IPS-18c (cell line): Measurements from ENCODE around the gene DXO.
A peak's percentile ranks its signal among the peaks of the same experiment; 100 is the strongest.
"Not testable (repeated sequence)": the region's sequence is repeated elsewhere in the genome, so short reads cannot be mapped to it uniquely, and the experiment has no call there.

Source experiments
- H3K4me3 ChIP-seq: 2 replicates; pipeline ENCODE4 v1.7.0; 2013; ENCODE audit warnings: low read depth, mild to moderate bottlenecking, low read length, moderate library complexity; ENCODE audit not compliant: insufficient read depth
- H3K9me3 ChIP-seq: one replicate; pipeline ENCODE4 v1.6.1; 2013; ENCODE audit warnings: mild to moderate bottlenecking, low read length, moderate library complexity; ENCODE audit not compliant: control insufficient read depth, insufficient read depth

The DXO gene

DNA sequence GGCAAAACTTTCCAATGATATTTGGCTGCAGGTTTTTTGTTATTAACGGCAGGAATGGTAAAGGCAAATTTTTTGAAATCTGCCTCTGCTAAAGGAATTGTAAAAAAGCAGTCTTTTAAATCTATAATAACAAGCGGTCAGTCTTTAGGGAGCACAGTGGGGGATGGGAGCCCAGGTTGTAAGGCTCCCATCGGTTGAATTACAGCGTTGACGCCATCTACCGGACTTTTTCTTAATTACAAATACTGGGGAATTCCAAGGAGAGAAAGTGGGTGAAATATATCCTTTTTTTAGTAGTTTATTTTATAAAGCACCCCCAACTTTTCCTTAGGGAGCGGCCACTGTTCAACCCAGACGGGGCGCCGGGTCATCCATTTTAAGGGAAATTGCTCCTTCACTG, 17.4 kb upstream of the DXO start:
- H3K4me3 ChIP-seq, result not testable (repeated sequence)

DNA sequence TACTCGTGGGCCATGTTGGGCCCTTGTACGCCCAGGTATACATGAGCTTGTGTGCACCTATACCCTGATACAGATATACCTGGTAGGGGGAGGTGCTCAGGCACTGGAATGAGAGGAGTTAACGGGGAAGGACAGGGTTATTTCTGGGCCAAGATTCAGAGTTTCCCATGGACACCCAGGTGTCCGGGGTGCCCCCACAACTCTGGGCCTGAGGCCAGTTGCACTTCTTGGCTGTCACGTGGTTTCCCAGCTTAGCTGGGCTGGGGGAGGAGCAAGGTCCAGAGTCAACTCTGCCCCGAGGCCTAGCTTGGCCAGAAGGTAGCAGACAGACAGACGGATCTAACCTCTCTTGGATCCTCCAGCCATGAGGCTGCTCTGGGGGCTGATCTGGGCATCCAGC, 9.8 kb upstream of the DXO start, which contains the start of gene C4A:
C4A (plus strand) TSS at position 314 of the 400 bp plus-strand sequence; CDS start at position 365, 51 bp downstream.
- not testable (repeated sequence) for H3K4me3 ChIP-seq, H3K9me3 ChIP-seq

More for the DNA sequence above, 17.4 kb upstream of the DXO start:
- H3K9me3 ChIP-seq, result not testable (repeated sequence)

DNA sequence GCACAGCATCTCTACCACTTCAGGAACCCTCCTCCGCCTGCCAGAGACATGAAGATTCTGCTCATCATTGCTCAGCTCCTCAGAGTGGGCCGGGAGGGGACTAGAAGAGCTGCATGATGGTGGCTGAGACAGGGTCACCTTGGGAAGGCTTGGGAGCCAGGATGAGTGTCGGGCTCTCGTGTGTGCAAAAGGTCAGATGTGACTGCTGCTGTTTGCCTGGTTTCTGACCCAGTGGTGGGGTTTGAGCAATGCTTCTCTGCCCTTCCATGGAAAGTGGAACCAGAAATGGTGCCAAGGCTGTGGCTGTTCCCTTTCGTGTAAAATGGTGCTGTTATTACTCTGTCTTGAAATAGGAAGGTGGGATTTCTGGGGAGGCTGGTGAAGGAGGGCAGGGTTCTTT, 9.1 kb upstream of the DXO start:
- H3K9me3 ChIP-seq, result not testable (repeated sequence)

DNA sequence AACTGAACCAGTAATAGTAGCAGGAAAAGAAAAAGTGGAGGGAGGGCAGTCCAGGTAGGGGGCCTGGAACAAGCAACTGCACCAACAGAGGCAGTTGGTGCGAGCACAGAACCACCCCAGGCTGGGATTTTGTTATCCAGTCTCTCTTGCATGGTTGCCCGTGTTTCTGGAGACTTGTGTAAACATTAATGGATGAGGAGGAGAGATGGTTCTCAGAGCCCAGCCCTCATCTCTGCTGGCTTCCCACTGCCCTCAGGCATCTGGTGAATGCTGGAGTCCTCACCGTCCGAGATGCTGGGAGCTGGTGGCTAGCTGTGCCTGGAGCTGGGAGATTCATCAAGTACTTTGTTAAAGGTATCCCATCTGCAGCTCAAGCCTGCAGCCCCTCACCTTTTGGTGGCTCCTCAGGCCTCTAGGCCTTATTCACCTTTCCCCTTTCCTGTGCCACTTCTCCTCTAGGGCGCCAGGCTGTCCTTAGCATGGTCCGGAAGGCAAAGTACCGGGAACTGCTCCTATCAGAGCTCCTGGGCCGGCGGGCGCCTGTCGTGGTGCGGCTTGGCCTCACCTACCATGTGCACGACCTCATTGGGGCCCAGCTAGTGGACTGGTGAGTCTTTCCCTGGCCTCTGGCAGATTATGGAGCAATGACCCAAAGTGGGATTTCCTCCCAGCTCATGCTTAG, 8.4 kb upstream of the DXO start:
- not testable (repeated sequence) for H3K4me3 ChIP-seq

More for the DNA sequence above, 9.1 kb upstream of the DXO start:
- H3K4me3 ChIP-seq, result not testable (repeated sequence)

DNA sequence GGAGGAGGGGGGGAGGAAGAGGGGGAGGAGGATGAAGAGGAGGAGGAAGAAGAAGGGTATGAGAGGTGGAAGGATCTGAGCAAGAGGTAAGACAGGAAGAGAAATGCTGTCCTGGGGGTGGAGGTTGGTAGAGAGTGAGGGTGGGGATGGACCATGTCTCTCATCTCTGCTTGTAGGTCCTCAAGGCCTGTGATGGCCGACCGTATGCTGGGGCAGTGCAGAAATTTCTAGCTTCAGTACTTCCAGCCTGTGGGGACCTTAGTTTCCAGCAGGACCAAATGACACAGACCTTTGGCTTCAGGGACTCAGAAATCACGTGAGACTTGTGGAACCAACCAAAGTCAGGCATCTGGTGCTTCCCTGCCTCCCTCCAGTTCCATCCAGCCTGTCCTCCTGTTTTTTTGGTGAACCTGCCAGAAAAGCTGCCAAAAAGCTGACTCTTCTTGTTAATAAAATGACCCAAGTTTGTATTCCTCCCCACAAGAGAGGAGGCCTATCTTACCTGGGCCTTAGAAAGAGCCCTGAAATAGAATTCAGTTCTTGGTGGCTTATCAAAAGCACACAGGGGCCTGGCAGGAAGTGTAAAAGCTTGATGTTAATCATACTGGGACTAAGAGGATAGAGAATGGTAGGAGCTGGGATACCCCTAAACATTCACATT, 7.4 kb upstream of the DXO start:
- Histone ChIP-seq H3K4me3 (no peak overlapping the region), H3K9me3 (no peaks in the 10 kb centered on the region)

More for the DNA sequence above, 8.4 kb upstream of the DXO start:
- not testable (repeated sequence) for H3K9me3 ChIP-seq

DNA sequence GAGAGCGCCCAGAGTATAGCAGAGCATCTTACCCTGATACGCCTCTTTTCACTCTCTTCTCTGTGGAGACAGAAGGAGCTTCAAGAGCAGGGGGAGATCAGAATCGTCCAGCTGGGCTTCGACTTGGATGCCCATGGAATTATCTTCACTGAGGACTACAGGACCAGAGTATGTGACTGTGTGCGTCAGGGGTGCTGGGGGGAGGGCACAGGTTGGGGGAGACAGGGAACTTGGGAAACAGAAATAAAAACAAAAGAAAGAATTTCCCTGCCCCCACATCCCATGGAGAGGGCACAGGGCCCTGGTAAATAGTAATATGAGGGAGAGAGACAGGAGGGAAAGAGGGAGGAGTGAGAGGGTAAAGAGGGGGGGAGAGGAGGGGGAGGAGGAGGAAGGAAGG, 6.9 kb upstream of the DXO start:
- H3K9me3 ChIP-seq, result no peaks in the 10 kb centered on the region
- H3K4me3 ChIP-seq, result no peak overlapping the region

DNA sequence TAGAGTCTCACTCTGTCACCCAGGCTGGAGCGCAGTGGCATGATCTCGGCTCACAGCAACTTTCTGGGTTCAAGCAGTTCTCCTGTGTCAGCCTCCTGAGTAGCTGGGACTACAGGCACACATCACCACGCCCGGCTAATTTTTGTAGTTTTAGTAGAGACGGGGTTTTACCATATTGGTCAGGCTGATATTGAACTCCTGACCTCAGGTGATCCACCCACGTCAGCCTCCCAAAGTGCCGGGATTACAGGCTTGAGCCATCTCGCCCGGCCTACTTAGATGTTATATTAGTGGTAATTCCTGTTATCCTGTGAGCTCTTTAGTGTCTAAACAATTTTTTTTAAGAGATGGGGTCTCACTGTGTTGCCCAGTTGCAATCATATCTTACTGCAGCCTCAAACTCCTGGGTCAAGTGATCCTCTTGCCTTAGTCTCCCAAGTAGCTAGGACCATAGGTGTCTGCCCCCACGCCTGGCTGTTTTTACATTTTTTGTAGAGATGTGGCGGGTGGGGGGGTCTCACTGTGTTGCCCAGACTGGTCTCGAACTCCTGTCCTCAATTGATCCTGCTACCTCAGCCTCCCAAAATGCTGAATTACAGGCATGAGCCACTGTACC, 6.0 kb upstream of the DXO start:
- Histone ChIP-seq H3K9me3 (no peaks in the 10 kb centered on the region), H3K4me3 (no peak overlapping the region)

DNA sequence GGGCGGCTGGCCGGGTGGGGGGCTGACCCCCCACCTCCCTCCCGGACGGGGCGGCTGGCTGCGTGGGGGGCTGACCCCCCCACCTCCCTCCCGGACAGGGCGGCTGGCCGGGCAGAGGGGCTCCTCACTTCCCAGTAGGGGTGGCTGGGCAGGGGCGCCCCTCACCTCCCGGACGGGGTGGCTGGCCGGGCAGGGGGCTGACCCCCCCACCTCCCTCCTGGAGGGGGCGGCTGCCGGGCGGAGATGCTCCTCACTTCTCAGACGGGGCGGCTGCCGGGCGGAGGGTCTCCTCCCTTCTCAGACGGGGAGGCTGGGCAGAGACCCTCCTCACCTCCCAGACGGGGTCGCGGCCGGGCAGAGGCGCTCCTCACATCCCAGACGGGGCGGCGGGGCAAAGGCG, 4.1 kb upstream of the DXO start:
- not testable (repeated sequence) for H3K9me3 ChIP-seq, H3K4me3 ChIP-seq

DNA sequence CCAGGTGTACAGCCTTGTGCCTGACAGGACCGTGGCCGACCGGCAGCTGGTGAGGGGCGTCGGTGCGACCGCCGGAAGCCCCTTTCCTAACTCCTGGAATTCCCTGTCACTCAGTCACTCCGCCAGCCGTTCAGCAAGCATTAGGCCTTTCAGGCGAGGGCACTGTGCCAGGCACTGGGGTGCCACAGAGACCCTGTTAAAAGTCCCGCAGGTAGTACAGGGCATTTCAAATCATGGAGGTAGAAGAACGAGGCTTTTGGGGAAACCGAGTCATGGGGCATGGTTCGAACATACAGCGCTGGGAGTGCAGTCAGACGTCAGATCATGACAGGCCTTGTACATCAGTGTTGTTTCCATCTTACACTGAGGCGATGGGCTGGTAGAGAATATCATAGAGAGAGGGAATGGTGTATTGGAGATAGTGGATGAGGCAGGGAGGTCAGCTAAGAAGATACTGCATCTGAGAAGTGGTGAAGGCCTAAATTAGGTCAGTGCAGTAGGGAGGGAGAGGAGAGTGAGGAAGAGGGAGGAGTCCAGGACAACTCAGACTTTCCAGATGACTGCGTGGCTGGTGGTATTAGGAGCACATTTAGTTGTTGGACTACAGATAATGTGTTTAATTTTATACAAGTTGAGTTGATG, 892 bp upstream of the DXO start:
- peak overlapping the region; percentile 92 for H3K4me3 ChIP-seq
- H3K9me3 ChIP-seq, result no peaks in the 10 kb centered on the region

DNA sequence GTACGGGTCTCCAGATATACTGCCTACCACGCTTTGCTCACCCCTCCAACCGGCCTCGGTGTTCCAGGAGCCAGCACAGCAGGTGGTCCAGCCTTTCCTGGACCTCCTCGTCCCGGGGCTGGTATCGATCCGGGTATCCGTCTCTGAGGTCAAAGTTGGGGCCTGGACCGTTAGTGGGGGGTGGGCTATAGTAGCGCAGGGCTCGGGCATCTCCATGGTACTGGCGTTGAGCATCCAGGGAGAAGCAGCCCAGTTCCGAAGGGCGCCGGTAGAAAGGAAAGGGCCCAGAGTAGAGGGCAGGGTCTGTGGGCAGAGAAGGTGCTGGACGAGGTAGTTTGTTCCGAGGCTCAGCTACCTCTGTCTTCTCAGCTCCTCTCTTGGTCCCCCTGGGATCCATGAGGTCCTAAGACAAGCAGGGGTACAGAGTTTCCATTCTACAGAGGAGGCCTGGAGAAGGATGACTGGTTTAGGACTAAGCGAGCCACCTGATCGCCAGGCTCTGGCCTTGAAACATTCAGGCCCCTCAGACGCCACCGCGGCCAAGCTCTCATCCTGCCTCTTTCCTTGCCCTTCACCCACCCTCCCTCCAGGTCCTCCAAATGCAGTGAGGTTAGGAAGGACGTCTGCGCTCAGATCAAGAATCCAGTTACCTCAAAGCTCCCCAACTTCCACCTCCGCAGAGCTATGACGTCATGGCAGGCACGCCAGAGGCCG, 502 bp downstream of the DXO start:
- Histone ChIP-seq H3K4me3 (peak overlapping the region; percentile 92), H3K9me3 (no peaks in the 10 kb centered on the region)

DNA sequence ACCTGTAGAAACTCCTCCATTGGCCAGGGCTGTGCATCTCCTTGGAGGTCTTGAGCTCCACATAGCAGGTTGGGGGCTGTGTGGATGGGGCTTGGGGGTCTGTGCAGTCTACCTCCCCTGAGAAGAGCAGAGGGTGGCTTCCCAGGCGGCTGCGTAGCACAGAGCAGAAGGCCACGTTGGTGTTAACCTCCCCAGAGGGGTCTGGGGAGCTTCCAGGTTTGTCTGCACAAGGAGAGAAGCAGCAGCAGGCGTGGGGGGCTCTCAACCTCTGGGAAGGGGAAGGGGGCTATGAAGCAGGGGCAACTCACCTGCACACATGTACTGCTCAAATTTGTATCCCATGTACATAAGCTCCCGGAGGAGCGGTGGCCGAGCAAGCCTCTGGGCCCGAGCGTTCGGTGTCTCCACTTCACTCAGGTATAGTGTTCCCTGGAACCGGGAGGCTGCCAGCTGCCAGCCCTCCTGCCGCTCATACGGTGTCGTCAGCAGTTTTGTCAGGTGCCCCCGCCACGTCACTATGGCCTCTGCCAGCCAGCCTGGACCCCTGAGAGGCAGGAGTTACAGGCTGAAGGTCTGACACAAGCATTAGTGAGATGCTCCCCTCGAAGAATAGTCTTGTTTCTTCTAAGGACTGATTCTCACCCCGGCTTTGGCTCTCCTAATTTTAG, 1.2 kb downstream of the DXO start:
- Histone ChIP-seq H3K9me3 (no peaks in the 10 kb centered on the region), H3K4me3 (peak overlapping the region; percentile 92; the same call in 1 of the 2 replicates)

DNA sequence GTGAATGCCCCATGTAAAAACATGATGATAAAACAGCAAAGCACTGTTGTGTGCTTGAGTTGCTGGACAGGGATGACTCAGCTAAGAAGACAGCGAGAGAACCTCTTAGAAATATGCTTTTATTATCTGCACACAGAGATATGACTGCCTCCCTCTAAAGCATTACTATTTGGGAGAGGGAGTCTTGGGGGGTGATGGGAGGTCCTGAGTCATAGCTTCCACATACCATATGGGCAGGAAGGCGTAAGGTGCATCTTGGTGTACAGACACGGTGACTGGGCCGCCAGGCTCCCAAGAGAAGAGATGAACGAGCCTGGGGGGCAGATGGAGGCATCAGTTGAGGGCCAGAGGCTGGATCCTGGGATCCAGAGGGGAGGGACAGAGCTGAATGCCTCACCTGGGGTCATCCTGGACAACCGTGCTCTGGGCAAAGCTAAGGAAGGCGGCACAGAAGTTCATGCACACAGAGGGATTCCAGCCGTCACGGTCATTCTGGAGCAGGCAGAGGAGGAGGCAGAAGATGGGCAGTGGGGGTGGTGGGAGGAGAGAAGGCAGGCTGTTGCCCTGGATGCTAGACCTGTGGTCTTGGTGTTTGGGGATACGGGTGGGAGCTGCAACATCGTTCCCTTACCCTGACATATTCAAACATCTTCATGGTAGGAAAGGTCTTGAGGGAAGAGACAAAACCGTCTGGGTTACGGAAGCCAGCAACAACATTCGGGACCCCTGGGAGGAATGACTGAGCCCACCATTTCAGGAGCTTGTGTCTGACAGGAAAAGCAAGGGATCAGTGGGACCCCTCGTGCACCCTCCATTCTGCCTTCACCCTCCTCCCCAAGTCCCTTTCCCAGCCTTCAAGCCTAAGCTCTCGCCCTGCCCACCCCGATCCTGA, 2.0 kb downstream of the DXO start:
- H3K9me3 ChIP-seq, result no peaks in the 10 kb centered on the region
- H3K4me3 ChIP-seq, result no peak overlapping the region

DNA sequence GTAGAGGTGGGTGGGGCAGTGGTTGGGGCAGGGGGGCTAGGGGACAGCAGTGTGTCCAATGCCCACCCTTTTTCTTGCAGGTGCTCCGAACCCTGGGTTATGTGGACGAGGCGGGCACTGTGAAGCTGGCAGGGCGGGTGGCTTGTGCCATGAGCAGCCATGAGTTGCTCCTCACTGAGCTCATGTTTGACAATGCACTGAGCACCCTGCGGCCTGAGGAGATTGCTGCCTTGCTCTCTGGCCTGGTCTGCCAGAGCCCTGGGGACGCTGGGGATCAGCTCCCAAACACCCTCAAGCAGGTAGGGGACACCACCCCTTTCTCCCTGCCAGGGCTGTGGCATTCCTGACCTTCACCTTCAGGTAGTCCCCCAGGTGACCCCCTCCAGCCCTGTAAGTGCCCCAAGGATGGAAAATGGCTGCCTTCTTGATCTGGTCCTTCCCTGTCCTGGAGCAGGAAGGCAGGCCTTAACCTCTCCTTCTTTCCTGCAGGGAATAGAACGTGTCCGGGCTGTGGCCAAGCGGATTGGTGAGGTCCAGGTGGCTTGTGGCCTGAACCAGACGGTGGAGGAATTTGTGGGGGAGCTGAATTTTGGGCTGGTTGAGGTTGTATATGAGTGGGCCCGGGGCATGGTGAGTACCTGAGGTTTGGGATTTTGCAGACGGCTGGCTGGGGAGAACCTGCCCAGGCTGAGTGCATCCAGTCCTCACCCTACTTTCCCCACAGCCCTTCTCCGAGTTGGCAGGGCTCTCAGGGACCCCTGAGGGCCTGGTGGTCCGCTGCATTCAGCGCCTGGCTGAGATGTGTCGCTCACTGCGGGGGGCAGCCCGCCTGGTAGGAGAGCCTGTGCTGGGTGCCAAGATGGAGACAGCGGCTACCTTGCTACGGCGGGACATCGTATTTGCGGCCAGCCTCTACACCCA, 2.9 kb downstream of the DXO start:
- no peak overlapping the region for H3K4me3 ChIP-seq
- H3K9me3 ChIP-seq, result no peaks in the 10 kb centered on the region

DNA sequence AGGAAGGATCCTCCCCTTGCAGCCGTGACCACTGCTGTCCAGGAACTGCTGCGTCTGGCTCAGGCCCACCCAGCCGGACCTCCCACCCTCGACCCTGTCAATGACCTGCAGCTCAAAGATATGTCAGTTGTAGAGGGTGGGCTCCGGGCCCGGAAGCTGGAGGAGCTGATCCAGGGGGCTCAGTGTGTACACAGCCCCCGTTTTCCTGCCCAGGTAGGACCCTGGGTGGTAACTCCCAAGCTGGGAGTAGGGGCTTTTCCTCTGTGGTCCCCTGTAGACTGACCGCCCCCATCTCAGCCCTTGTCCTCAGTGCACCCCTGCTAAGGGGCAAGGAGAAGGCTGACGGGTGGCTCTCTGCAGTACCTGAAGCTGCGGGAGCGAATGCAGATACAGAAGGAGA, 3.6 kb downstream of the DXO start:
- Histone ChIP-seq H3K4me3 (no peak overlapping the region), H3K9me3 (no peaks in the 10 kb centered on the region)

DNA sequence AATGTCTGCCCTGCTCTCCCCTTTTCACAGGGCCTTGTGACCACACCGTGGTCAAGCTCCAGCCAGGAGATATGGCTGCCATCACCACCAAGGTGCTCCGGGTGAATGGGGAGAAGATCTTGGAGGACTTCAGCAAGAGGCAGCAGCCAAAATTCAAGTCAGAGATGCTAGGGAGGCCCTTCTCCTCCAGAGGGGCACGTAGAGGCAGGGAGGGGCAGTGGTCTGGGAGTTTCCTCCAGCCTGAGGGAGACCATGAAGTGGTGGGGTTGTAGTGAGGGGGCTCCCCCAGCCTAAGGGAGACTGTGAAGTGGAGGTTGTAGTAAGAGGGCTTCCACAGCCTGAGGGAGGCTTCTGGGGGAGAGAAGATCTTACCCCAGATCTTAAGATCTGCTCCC, 4.0 kb downstream of the DXO start:
- Histone ChIP-seq H3K9me3 (no peaks in the 10 kb centered on the region), H3K4me3 (no peak overlapping the region)
